ENCODE data around the gene ZDHHC11. TPM values are rescaled to one million over a fixed set of nuclear protein-coding genes. Genes with fewer than 3 reads are reported as not detected.
A peak's percentile ranks its signal among the peaks of the same experiment; 100 is the strongest.

The ZDHHC11 gene
- total RNA-seq (ENCODE audit: low replicate concordance) = 20.8 and 27.5 TPM in 2 replicates
- long read RNA-seq, partial matches to known transcripts = 3 of 3 reads
- long read RNA-seq, other reads (novel, unspliced or antisense) = 0 of 3 reads

- no peak within 1 kb of the TSS for H3K4me3 Mint-ChIP-seq
- no peak for DNase-seq (ENCODE audit: extremely low spot score, unreplicated experiment)
- H3K27me3 Mint-ChIP-seq = no peaks in the 10 kb centered on the region
- H3K36me3 Mint-ChIP-seq = no peaks in the 10 kb centered on the region
- H3K4me1 Mint-ChIP-seq (ENCODE audit: unreplicated experiment) = peaks cover 5% of the 10 kb centered on the region
- no peak within 1 kb of the TSS for H3K27ac Mint-ChIP-seq
- TF ChIP-seq CTCF (conservative IDR thresholded peaks at IDR 0.05) = no peak
- no peaks in the 10 kb centered on the region for H3K9me3 Mint-ChIP-seq
These were observed at the start of gene ZDHHC11 for GRCh38 chr5:850511-851006. TSS of gene ZDHHC11 (minus strand) at chr5:850986. CDS start at chr5:850602, 384 bp downstream.

- H3K36me3 Mint-ChIP-seq = peaks cover 4% of the 10 kb centered on the region
- H3K27ac Mint-ChIP-seq = peak overlapping the region; percentile 18
- TF ChIP-seq CTCF (conservative IDR thresholded peaks at IDR 0.05) = no peak
- no peak for DNase-seq (ENCODE audit: extremely low spot score, unreplicated experiment)
- H3K9me3 Mint-ChIP-seq = no peaks in the 10 kb centered on the region
- H3K4me3 Mint-ChIP-seq = peak overlapping the region; percentile 86
- H3K27me3 Mint-ChIP-seq = no peaks in the 10 kb centered on the region
- H3K4me1 Mint-ChIP-seq (ENCODE audit: unreplicated experiment) = peaks cover 14% of the 10 kb centered on the region
These were observed 42.9 kb upstream of the ZDHHC11 start for GRCh38 chr5:893711-894110.

- H3K36me3 Mint-ChIP-seq = peaks cover 4% of the 10 kb centered on the region
- no peaks in the 10 kb centered on the region for H3K27me3 Mint-ChIP-seq
- H3K9me3 Mint-ChIP-seq = no peaks in the 10 kb centered on the region
- H3K27ac Mint-ChIP-seq = no peak overlapping the region
- TF ChIP-seq CTCF (conservative IDR thresholded peaks at IDR 0.05) = no peak
- H3K4me3 Mint-ChIP-seq = peak overlapping the region; percentile 86
- H3K4me1 Mint-ChIP-seq (ENCODE audit: unreplicated experiment) = peaks cover 14% of the 10 kb centered on the region
- DNase-seq (ENCODE audit: extremely low spot score, unreplicated experiment) = no peak
These were observed 42.3 kb upstream of the ZDHHC11 start for GRCh38 chr5:893137-893506.

GRCh38 chr5:892394-893136 is 41.8 kb upstream of the ZDHHC11 start, which contains the start of the genes BRD9 and TRIP13:
TSS of gene BRD9 (minus strand) at chr5:892801. CDS start at chr5:892657, 144 bp downstream.
TSS of gene TRIP13 (plus strand) at chr5:892884. CDS start at chr5:892999, 115 bp downstream.
- Mint-ChIP-seq H3K27ac (peak within 1 kb of the TSS; percentile 92), H3K4me3 (peak within 1 kb of the TSS; percentile 93), H3K4me1 (ENCODE audit: unreplicated experiment) (peaks cover 14% of the 10 kb centered on the region), H3K9me3 (no peaks in the 10 kb centered on the region), H3K27me3 (no peaks in the 10 kb centered on the region), H3K36me3 (peaks cover 4% of the 10 kb centered on the region)
- peak; percentile 22 for TF ChIP-seq CTCF (conservative IDR thresholded peaks at IDR 0.05)
- peak; percentile 87 for DNase-seq (ENCODE audit: extremely low spot score, unreplicated experiment)

GRCh38 chr5:891837-892393 is 41.1 kb upstream of the ZDHHC11 start:
- Mint-ChIP-seq H3K4me1 (ENCODE audit: unreplicated experiment) (peaks cover 14% of the 10 kb centered on the region), H3K27ac (peak overlapping the region; percentile 92), H3K36me3 (peaks cover 10% of the 10 kb centered on the region), H3K27me3 (no peaks in the 10 kb centered on the region), H3K9me3 (no peaks in the 10 kb centered on the region), H3K4me3 (peak overlapping the region; percentile 93)
- no peak for TF ChIP-seq CTCF (conservative IDR thresholded peaks at IDR 0.05)
- no peak for DNase-seq (ENCODE audit: extremely low spot score, unreplicated experiment)

Measured in type B pancreatic cell (in vitro differentiated cells).